GM19324 (cell line): ENCODE measurements around the gene QPCT.
"Not testable (repeated sequence)": the region's sequence is repeated elsewhere in the genome, so short reads cannot be mapped to it uniquely, and the experiment has no call there.

Experiments used
- ATAC-seq: cut with Tn5 transposase; IDR thresholded peaks from one replicate; pipeline ENCODE4 v1.9.1; 2021; ENCODE audit warnings: mild to moderate bottlenecking, moderate library complexity; ENCODE audit not compliant: unreplicated experiment, low FRiP score

The QPCT gene

GRCh38 chr2:37389395-37389794 is 45.0 kb downstream of the QPCT start:
- ATAC-seq, result no peak

- peak; percentile 91 for ATAC-seq
Measured at GRCh38 chr2:37389989-37390765, 45.7 kb downstream of the QPCT start.

- ATAC-seq, result no peak
Measured at GRCh38 chr2:37390777-37391176, 46.3 kb downstream of the QPCT start.

- no peak for ATAC-seq
Measured at GRCh38 chr2:37391711-37392110, 47.3 kb downstream of the QPCT start.

- ATAC-seq, result no peak
Measured at GRCh38 chr2:37392428-37392827, 48.0 kb downstream of the QPCT start.

- no peak for ATAC-seq
Measured at GRCh38 chr2:37394263-37394662, 49.8 kb downstream of the QPCT start.

GRCh38 chr2:37394796-37395555 is 50.5 kb downstream of the QPCT start:
- ATAC-seq, result no peak

- no peak for ATAC-seq
Measured at GRCh38 chr2:37396890-37397565, 52.6 kb downstream of the QPCT start.

GRCh38 chr2:37398990-37399389 is 54.6 kb downstream of the QPCT start:
- no peak for ATAC-seq

- no peak for ATAC-seq
Measured at GRCh38 chr2:37400041-37400440, 55.6 kb downstream of the QPCT start.

- ATAC-seq, result no peak
Measured at GRCh38 chr2:37402636-37403035, 58.2 kb downstream of the QPCT start.

- ATAC-seq, result no peak
Measured at GRCh38 chr2:37405781-37406180, 61.4 kb downstream of the QPCT start.

GRCh38 chr2:37412231-37412630 is 67.8 kb downstream of the QPCT start:
- no peak for ATAC-seq

- not testable (repeated sequence) for ATAC-seq
Measured at GRCh38 chr2:37413911-37414469, 69.6 kb downstream of the QPCT start.

GRCh38 chr2:37414470-37414949 is 70.1 kb downstream of the QPCT start:
- ATAC-seq, result no peak

GRCh38 chr2:37415128-37415820 is 70.8 kb downstream of the QPCT start:
- no peak for ATAC-seq

- no peak for ATAC-seq
Measured at GRCh38 chr2:37417321-37417720, 72.9 kb downstream of the QPCT start.

GRCh38 chr2:37418956-37419355 is 74.5 kb downstream of the QPCT start:
- no peak for ATAC-seq

- ATAC-seq, result no peak
Measured at GRCh38 chr2:37421686-37422085, 77.3 kb downstream of the QPCT start.

- no peak for ATAC-seq
Measured at GRCh38 chr2:37422816-37423215, 78.4 kb downstream of the QPCT start.
